HCT116 (cell line): ENCODE measurements around the gene TRIM27. TPM values are rescaled to one million over a fixed set of nuclear protein-coding genes. Genes with fewer than 3 reads are reported as not detected.

Experiments used
- ATAC-seq: fragments of 200-7000 bp; cut with Tn5 transposase; 2 replicates; pipeline ENCODE4 v1.9.1; 2020; ENCODE audit warnings: mild to moderate bottlenecking, moderate library complexity
- BruUV-seq: library from RNA; stranded (reverse); fragments of 400-500 nt; replicated peaks from 2 replicates; lab custom pipeline; 2021; lab: Mats Ljungman, UMichigan
- CTCF ChIA-PET: fragments of 300-600 bp; sonication (Branson Sonifier 250); formaldehyde crosslinking; loops from one replicate; lab custom pipeline; 2021; ENCODE audit warnings: antibody characterized with exemption; lab: Charles Lee
- POLR2A ChIA-PET: fragments of 300-600, 350-600 bp; sonication (Branson Sonifier 250); formaldehyde crosslinking; loops from one replicate; lab custom pipeline; 2021; ENCODE audit warnings: antibody characterized with exemption; lab: Charles Lee
- RAD21 ChIA-PET, 2 experiments: fragments of 300-600 bp; sonication (Branson Sonifier 250); formaldehyde crosslinking; loops; one replicate each; lab custom pipeline; 2023; ENCODE audit warnings: low total read pairs in 2 of 2; ENCODE audit not compliant: uncharacterized antibody in 2 of 2, unreplicated experiment in 2 of 2, low non-redundant PET in 1 of 2; lab: Charles Lee
- DNase-seq: peaks from one replicate; pipeline ENCODE4 v3.0.0-alpha.2; 2010; ENCODE audit warnings: low read depth, low spot score
- H2AFZ ChIP-seq: fragments of 200-600 bp; shearing (Covaris generic), sonication (generic); 2 replicates; pipeline ENCODE4 v1.6.1; 2017; ENCODE audit warnings: low read depth, mixed run types, mixed read lengths, antibody characterized with exemption, low read length; ENCODE audit not compliant: poor library complexity, severe bottlenecking
- H3K27ac ChIP-seq: 2 replicates; pipeline ENCODE4 v1.5.1; 2012; ENCODE audit warnings: low read depth, low read length
- H3K27me3 ChIP-seq: fragments of 200-600 bp; sonication (generic); 2 replicates; pipeline ENCODE4 v1.6.1; 2016; ENCODE audit warnings: mixed run types, low read length, mixed read lengths; ENCODE audit not compliant: insufficient read depth
- H3K36me3 ChIP-seq, 2 experiments: fragments of 200-500 bp in 1 of 2; fragments of 200-600 bp in 1 of 2; sonication (Bioruptor generic) in 1 of 2; sonication (generic) in 1 of 2; 2 replicates each; pipeline versions ENCODE4 v1.5.1 to v1.6.1; 2014 to 2016; ENCODE audit warnings: low read length in 2 of 2, inconsistent platforms in 1 of 2, mixed read lengths in 1 of 2, mixed run types in 1 of 2; ENCODE audit not compliant: insufficient read depth in 2 of 2, control insufficient read depth in 1 of 2
- H3K4me1 ChIP-seq, 2 experiments: fragments of 200-600 bp in 1 of 2; sonication (generic) in 1 of 2; 2 replicates each; pipeline versions ENCODE4 v1.5.1 to v1.6.1; 2012 to 2017; ENCODE audit warnings: low read length in 2 of 2, inconsistent platforms in 1 of 2, mild to moderate bottlenecking in 1 of 2, mixed read lengths in 1 of 2, mixed run types in 1 of 2, moderate library complexity in 1 of 2; ENCODE audit not compliant: insufficient read depth in 2 of 2, control insufficient read depth in 1 of 2
- H3K4me2 ChIP-seq: fragments of 200-600 bp; sonication (generic); 2 replicates; pipeline ENCODE4 v1.6.1; 2017; ENCODE audit warnings: mixed run types, low read length, mixed read lengths
- H3K4me3 ChIP-seq, 2 experiments: fragments of 200-600 bp in 1 of 2; sonication (generic) in 1 of 2; replicated peaks in 1 of 2; 2 replicates each; pipeline ENCODE4 v1.5.1; 2011 to 2016; ENCODE audit warnings: low read length in 2 of 2, control low read depth in 1 of 2, low read depth in 1 of 2, mild to moderate bottlenecking in 1 of 2, mixed read lengths in 1 of 2, mixed run types in 1 of 2
- H3K79me2 ChIP-seq: fragments of 200-600 bp; sonication (generic); 2 replicates; pipeline ENCODE4 v1.6.1; 2017; ENCODE audit warnings: mild to moderate bottlenecking, mixed run types, low read length, moderate library complexity, mixed read lengths; ENCODE audit not compliant: insufficient read depth
- H3K9ac ChIP-seq: fragments of 200-600 bp; sonication (generic); 2 replicates; pipeline ENCODE4 v1.6.1; 2016; ENCODE audit warnings: low read length, mixed read lengths
- H3K9me2 ChIP-seq: fragments of 200-600 bp; sonication (generic), shearing (Covaris generic); 2 replicates; pipeline ENCODE4 v1.6.1; 2017; ENCODE audit warnings: mixed run types, mild to moderate bottlenecking, moderate library complexity; ENCODE audit not compliant: insufficient read depth
- H3K9me3 ChIP-seq, 2 experiments: fragments of 200-500 bp in 1 of 2; fragments of 200-600 bp in 1 of 2; sonication (Bioruptor generic) in 1 of 2; sonication (generic) in 1 of 2; 2 replicates each; pipeline ENCODE4 v1.6.1; 2014 to 2017; ENCODE audit warnings: low read length in 2 of 2, mixed read lengths in 2 of 2, inconsistent platforms in 1 of 2, low read depth in 1 of 2, mild to moderate bottlenecking in 1 of 2, mixed run types in 1 of 2, moderate library complexity in 1 of 2; ENCODE audit not compliant: control insufficient read depth in 1 of 2, insufficient read depth in 1 of 2
- H4K20me1 ChIP-seq: fragments of 200-600 bp; sonication (generic), shearing (Covaris generic); 2 replicates; pipeline ENCODE4 v1.6.1; 2017; ENCODE audit warnings: mixed run types, mild to moderate bottlenecking, moderate library complexity; ENCODE audit not compliant: insufficient read depth
- CBX3 ChIP-seq: IDR thresholded peaks from 2 replicates; pipeline ENCODE4 v1.6.1; 2012; ENCODE audit warnings: low read depth
- EGR1 ChIP-seq: IDR thresholded peaks from 2 replicates; pipeline ENCODE4 v1.6.1; 2012; ENCODE audit warnings: low read depth
- FOSL1 ChIP-seq: IDR thresholded peaks from 2 replicates; pipeline ENCODE4 v1.6.1; 2012; ENCODE audit warnings: low read depth
- POLR2A ChIP-seq: IDR thresholded peaks from 2 replicates; pipeline ENCODE4 v1.7.0; 2011; ENCODE audit warnings: borderline replicate concordance; ENCODE audit not compliant: insufficient read depth, insufficient read length; ENCODE audit errors: extremely low read depth
- POLR2AphosphoS5 ChIP-seq: IDR thresholded peaks from 2 replicates; pipeline ENCODE4 v1.6.1; 2011; ENCODE audit warnings: mild to moderate bottlenecking, low read depth, low read length, moderate library complexity
- RAD21 ChIP-seq: IDR thresholded peaks from 2 replicates; pipeline ENCODE4 v1.6.1; 2012; ENCODE audit warnings: low read depth, mild to moderate bottlenecking
- SP1 ChIP-seq: IDR thresholded peaks from 2 replicates; pipeline ENCODE4 v1.6.1; 2012; ENCODE audit warnings: low read depth
- YY1 ChIP-seq: IDR thresholded peaks from 2 replicates; pipeline ENCODE4 v1.6.1; 2011; ENCODE audit warnings: low read length, low read depth, moderate library complexity, mild to moderate bottlenecking; ENCODE audit not compliant: insufficient replicate concordance; ENCODE audit errors: extremely low read depth
- ZBTB33 ChIP-seq: IDR thresholded peaks from 2 replicates; pipeline ENCODE4 v1.6.1; 2011; ENCODE audit warnings: mild to moderate bottlenecking, low read length, moderate library complexity; ENCODE audit not compliant: insufficient replicate concordance; ENCODE audit errors: extremely low read depth
- ZFX ChIP-seq: fragments of 450-650 bp; IDR thresholded peaks from 2 replicates; pipeline ENCODE4 v1.6.1; 2017
- intact Hi-C: fragments of 100-400 bp; cut with micrococcal nuclease; formaldehyde crosslinking; loops from 2 replicates; pipeline ENCODE4 v1.10.0; 2022
- total RNA-seq: library from RNA; stranded (reverse); gene quantifications from one replicate; pipeline ENCODE4 v1.2.1, GENCODE V29; 2021; ENCODE audit not compliant: unreplicated experiment

Gene TRIM27
- total RNA-seq, 1 experiment from 2014 or later = 62.5 TPM

- ATAC-seq (no peak), DNase-seq (no peak)
- H2AFZ ChIP-seq = no peak overlapping the region
- peaks cover 8 to 17% of the 10 kb centered on the region in 2 experiments; a peak in 3 of 4 replicates for H3K4me1 ChIP-seq
- no peaks in the 10 kb centered on the region for H4K20me1 ChIP-seq
- intact Hi-C loops = no loop called here
- H3K36me3 ChIP-seq = peaks cover 34 to 37% of the 10 kb centered on the region in 2 experiments
- no peak overlapping the region for H3K9ac ChIP-seq
- peaks cover 9% of the 10 kb centered on the region; the same call in 1 of the 2 replicates for H3K79me2 ChIP-seq
- H3K9me3 ChIP-seq = no peaks in the 10 kb centered on the region
- no peak overlapping the region for H3K4me2 ChIP-seq
- CTCF ChIA-PET = no interaction called here
- H3K4me3 ChIP-seq = no peak overlapping the region
- no TSS peak for BruUV-seq
- no peaks in the 10 kb centered on the region for H3K27me3 ChIP-seq
- TF ChIP-seq EGR1 (no peak), POLR2A (no peak), YY1 (no peak), ZFX (no peak), RAD21 (no peak), FOSL1 (no peak), POLR2AphosphoS5 (no peak)
- H3K27ac ChIP-seq = no peak overlapping the region
- POLR2A ChIA-PET = no interaction called here
- H3K9me2 ChIP-seq = no peaks in the 10 kb centered on the region
- RAD21 ChIA-PET = no interaction called here
These were observed 23.1 kb downstream of the TRIM27 start for GRCh38 chr6:28900577-28901256.

GRCh38 chr6:28898710-28898965 is 25.1 kb downstream of the TRIM27 start:
- Histone ChIP-seq H3K79me2 (0 out of 2 replicates have a peak, but pooled peaks cover 3% of the 10 kb centered on the region), H3K4me3 (peak overlapping the region in 1 of 2 experiments; percentile 66; a peak in 1 of 4 replicates), H3K27ac (peak overlapping the region; percentile 21), H3K9ac (peak overlapping the region; percentile 20; the same call in 1 of the 2 replicates), H3K27me3 (no peaks in the 10 kb centered on the region), H3K9me3 (no peaks in the 10 kb centered on the region), H4K20me1 (no peaks in the 10 kb centered on the region), H2AFZ (no peak overlapping the region), H3K4me1 (peaks cover 9 to 30% of the 10 kb centered on the region in 2 experiments; a peak in 3 of 4 replicates), H3K36me3 (peaks cover 14 to 19% of the 10 kb centered on the region in 2 experiments), H3K9me2 (no peaks in the 10 kb centered on the region), H3K4me2 (peak overlapping the region; percentile 87)
- intact Hi-C loops = loop anchor here (5.0 kb wide), 2 partner anchors 141 to 156 kb away; no protein-coding TSS in a partner anchor
- no peak for DNase-seq
- no TSS peak for BruUV-seq
- ChIA-PET CTCF (no interaction called here), RAD21 (no interaction called here), POLR2A (interaction anchor here (1.2 kb wide), 1 partner anchor 23 kb away, joined by 3 read pairs; no protein-coding TSS in a partner anchor)
- no peak for TF ChIP-seq SP1
- TF ChIP-seq POLR2A = no peak
- TF ChIP-seq ZBTB33 = no peak
- TF ChIP-seq FOSL1 = no peak
- no peak for TF ChIP-seq CBX3
- no peak for ATAC-seq
